ENCODE data around the gene NCF1. TPM values are rescaled to one million over a fixed set of nuclear protein-coding genes. Genes with fewer than 3 reads are reported as not detected.
"Not testable (repeated sequence)": the region's sequence is repeated elsewhere in the genome, so short reads cannot be mapped to it uniquely, and the experiment has no call there.

Gene NCF1
- total and polyA plus RNA-seq, 2 of the 8 experiments (the other 6 are each of a cell fraction or from before 2014, with no cell fraction given) = 0.47 to 0.73 TPM

DNA sequence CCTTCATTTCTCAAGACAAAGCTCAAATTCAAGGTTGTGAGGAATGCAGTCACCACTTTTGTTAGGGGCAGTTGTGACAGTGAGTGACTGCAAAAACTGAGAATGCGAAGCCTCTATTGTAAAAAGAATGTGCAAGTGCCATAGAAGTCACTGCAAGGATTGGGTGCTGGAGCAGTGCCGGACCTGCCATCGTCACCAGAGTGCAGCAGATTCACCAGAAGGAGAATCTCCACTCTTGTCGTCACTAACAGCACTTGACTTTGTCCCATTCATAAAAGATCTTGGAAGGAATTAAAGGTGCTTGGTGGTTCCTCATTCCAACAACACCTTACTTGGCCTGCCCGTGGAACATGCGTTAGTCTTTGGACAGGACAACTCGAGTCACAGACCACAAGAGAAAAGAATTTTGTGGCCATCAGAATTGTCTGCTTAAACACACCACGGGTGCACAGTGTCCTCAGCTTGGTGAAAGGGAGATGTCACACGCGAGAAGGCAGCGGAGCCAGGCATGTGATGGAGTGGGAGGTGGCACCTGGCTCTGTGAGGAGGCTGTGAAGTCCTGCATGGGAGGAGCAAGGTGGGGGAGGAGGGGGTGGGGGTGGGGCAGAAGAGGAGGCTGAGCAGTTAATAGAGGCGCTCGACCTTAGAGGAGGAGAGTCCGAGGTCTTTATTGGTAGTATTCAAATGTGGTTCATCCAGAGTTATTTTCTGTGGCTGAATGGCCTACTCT, 33.7 kb upstream of the NCF1 start:
- H3K4me3 ChIP-seq (ENCODE audit: extremely low read depth in 1 of 4, insufficient read depth in 2 of 4, low read depth in 3 of 4, low read length in 4 of 4); CTCF ChIA-PET (ENCODE audit: partially characterized antibody); H3K4ac ChIP-seq (replicated peaks; ENCODE audit: insufficient read length, low read depth, low read length); H2BK5ac ChIP-seq (ENCODE audit: low read depth, low read length); H3K14ac ChIP-seq (ENCODE audit: insufficient read length); POLR2A ChIA-PET (ENCODE audit: partially characterized antibody); H3K56ac ChIP-seq (replicated peaks; ENCODE audit: insufficient read length, low read depth, low read length); H2BK15ac ChIP-seq (ENCODE audit: low read length); H3K23me2 ChIP-seq (ENCODE audit: low read depth, low read length); H3K79me1 ChIP-seq (ENCODE audit: low read depth, low read length); H3K4me1 ChIP-seq (replicated peaks in 1 of 4; ENCODE audit: control insufficient read depth in 3 of 4, insufficient read depth in 4 of 4, low read length in 3 of 4); H2BK12ac ChIP-seq (ENCODE audit: low read depth, low read length); H4K5ac ChIP-seq (ENCODE audit: insufficient read length, low read depth, low read length); H4K91ac ChIP-seq (replicated peaks; ENCODE audit: insufficient read length, low read length); H3K9me3 ChIP-seq (ENCODE audit: insufficient read depth in 2 of 2, low read depth in 1 of 2, low read length in 1 of 2); FAIRE-seq; H3K23ac ChIP-seq (ENCODE audit: insufficient read length); H3K18ac ChIP-seq (ENCODE audit: extremely low read depth, low read length); H3K79me2 ChIP-seq (ENCODE audit: control insufficient read depth in 1 of 2, insufficient read depth in 2 of 2, low read length in 2 of 2); H2BK120ac ChIP-seq (replicated peaks; ENCODE audit: low read depth, low read length); H4K20me1 ChIP-seq (replicated peaks in 1 of 2; ENCODE audit: control insufficient read depth in 1 of 2, insufficient read depth in 2 of 2, low read length in 2 of 2); H3K36me3 ChIP-seq (ENCODE audit: control insufficient read depth in 2 of 4, insufficient read depth in 4 of 4, low read length in 3 of 4); H3K27ac ChIP-seq (ENCODE audit: low read depth, low read length); H3K9ac ChIP-seq (replicated peaks in 1 of 4; ENCODE audit: extremely low read depth in 1 of 4, low read depth in 3 of 4, low read length in 3 of 4); H2BK20ac ChIP-seq (ENCODE audit: low read length); H4K8ac ChIP-seq (ENCODE audit: extremely low read depth, insufficient read depth, low read length); DNase-seq (ENCODE audit: low read depth in 1 of 2, low spot score in 2 of 2); H3K4me2 ChIP-seq (ENCODE audit: insufficient read depth in 1 of 2, low read depth in 2 of 2, low read length in 2 of 2); H3K27me3 ChIP-seq (replicated peaks in 1 of 4; ENCODE audit: control insufficient read depth in 3 of 4, extremely low read depth in 1 of 4, insufficient read depth in 3 of 4, low read length in 3 of 4); H2AFZ ChIP-seq (ENCODE audit: low read length); H2AK5ac ChIP-seq (ENCODE audit: low read depth, low read length): not testable (repeated sequence)
- no CpG with 5 or more reads among the region's 14 CpGs for WGBS, 2 experiments (ENCODE audit: extremely low coverage in 1 of 2, insufficient coverage in 1 of 2, insufficient read length in 1 of 2, insufficient replicate concordance in 2 of 2, low coverage in 1 of 2, low lambda C conversion rate in 2 of 2, missing lambda C conversion rate in 1 of 2)

- H2AK5ac ChIP-seq (ENCODE audit: low read depth, low read length); H3K79me2 ChIP-seq (ENCODE audit: control insufficient read depth in 1 of 2, insufficient read depth in 2 of 2, low read length in 2 of 2); H3K4ac ChIP-seq (replicated peaks; ENCODE audit: insufficient read length, low read depth, low read length); H4K5ac ChIP-seq (ENCODE audit: insufficient read length, low read depth, low read length); POLR2A ChIA-PET (ENCODE audit: partially characterized antibody); H3K9ac ChIP-seq (replicated peaks in 1 of 4; ENCODE audit: extremely low read depth in 1 of 4, low read depth in 3 of 4, low read length in 3 of 4); H3K23ac ChIP-seq (ENCODE audit: insufficient read length); H2BK120ac ChIP-seq (replicated peaks; ENCODE audit: low read depth, low read length); H3K27me3 ChIP-seq (replicated peaks in 1 of 4; ENCODE audit: control insufficient read depth in 3 of 4, extremely low read depth in 1 of 4, insufficient read depth in 3 of 4, low read length in 3 of 4); H3K4me1 ChIP-seq (replicated peaks in 1 of 4; ENCODE audit: control insufficient read depth in 3 of 4, insufficient read depth in 4 of 4, low read length in 3 of 4); FAIRE-seq; H3K9me3 ChIP-seq (ENCODE audit: insufficient read depth in 2 of 2, low read depth in 1 of 2, low read length in 1 of 2); H2BK20ac ChIP-seq (ENCODE audit: low read length); H2AFZ ChIP-seq (ENCODE audit: low read length); H4K91ac ChIP-seq (replicated peaks; ENCODE audit: insufficient read length, low read length); H4K20me1 ChIP-seq (replicated peaks in 1 of 2; ENCODE audit: control insufficient read depth in 1 of 2, insufficient read depth in 2 of 2, low read length in 2 of 2); H3K23me2 ChIP-seq (ENCODE audit: low read depth, low read length); H3K56ac ChIP-seq (replicated peaks; ENCODE audit: insufficient read length, low read depth, low read length); H2BK5ac ChIP-seq (ENCODE audit: low read depth, low read length); H4K8ac ChIP-seq (ENCODE audit: extremely low read depth, insufficient read depth, low read length); H3K4me3 ChIP-seq (ENCODE audit: extremely low read depth in 1 of 4, insufficient read depth in 2 of 4, low read depth in 3 of 4, low read length in 4 of 4); H2BK12ac ChIP-seq (ENCODE audit: low read depth, low read length); H3K36me3 ChIP-seq (ENCODE audit: control insufficient read depth in 2 of 4, insufficient read depth in 4 of 4, low read length in 3 of 4); H3K79me1 ChIP-seq (ENCODE audit: low read depth, low read length); H3K14ac ChIP-seq (ENCODE audit: insufficient read length); H3K4me2 ChIP-seq (ENCODE audit: insufficient read depth in 1 of 2, low read depth in 2 of 2, low read length in 2 of 2); H2BK15ac ChIP-seq (ENCODE audit: low read length); CTCF ChIA-PET (ENCODE audit: partially characterized antibody); H3K27ac ChIP-seq (ENCODE audit: low read depth, low read length); H3K18ac ChIP-seq (ENCODE audit: extremely low read depth, low read length); DNase-seq (ENCODE audit: low read depth in 1 of 2, low spot score in 2 of 2): not testable (repeated sequence)
- no CpG with 5 or more reads among the region's 9 CpGs for WGBS, 2 experiments (ENCODE audit: extremely low coverage in 1 of 2, insufficient coverage in 1 of 2, insufficient read length in 1 of 2, insufficient replicate concordance in 2 of 2, low coverage in 1 of 2, low lambda C conversion rate in 2 of 2, missing lambda C conversion rate in 1 of 2)
These were observed 29.8 kb upstream of the NCF1 start for GRCh38 chr7:74743936-74744557.
